OCI-LY1 (cell line): Measurements from ENCODE around the gene TMEM190.
A peak's percentile ranks its signal among the peaks of the same experiment; 100 is the strongest.
"Not testable (repeated sequence)": the region's sequence is repeated elsewhere in the genome, so short reads cannot be mapped to it uniquely, and the experiment has no call there.

Experiments
- H2AFZ ChIP-seq: fragments of 200-600 bp; sonication (generic), shearing (Covaris generic); 2 replicates; pipeline ENCODE4 v1.6.0; 2014; ENCODE audit warnings: antibody characterized with exemption, mild to moderate bottlenecking, low read length
- H3F3A ChIP-seq: fragments of 200-600 bp; sonication (generic), shearing (Covaris generic); 2 replicates; pipeline ENCODE4 v1.6.0; 2014; ENCODE audit warnings: mild to moderate bottlenecking, antibody characterized with exemption, low read length, moderate library complexity; ENCODE audit not compliant: insufficient read depth
- H3K27ac ChIP-seq: fragments of 200-600 bp; sonication (generic); 2 replicates; pipeline ENCODE4 v1.5.1; 2014; ENCODE audit warnings: low read length, mixed run types, mild to moderate bottlenecking, low read depth; ENCODE audit not compliant: poor library complexity, severe bottlenecking
- H3K27me3 ChIP-seq: fragments of 200-600 bp; sonication (generic); 2 replicates; pipeline ENCODE4 v1.6.0; 2014; ENCODE audit warnings: antibody characterized with exemption, mild to moderate bottlenecking, low read length, moderate library complexity; ENCODE audit not compliant: insufficient read depth
- H3K36me3 ChIP-seq: fragments of 200-600 bp; sonication (generic); 2 replicates; pipeline ENCODE4 v1.6.1; 2014; ENCODE audit warnings: mild to moderate bottlenecking, antibody characterized with exemption, low read length, moderate library complexity, mixed read lengths; ENCODE audit not compliant: insufficient read depth
- H3K4me1 ChIP-seq: fragments of 200-600 bp; sonication (generic); 2 replicates; pipeline ENCODE4 v1.5.1; 2014; ENCODE audit warnings: mild to moderate bottlenecking, low read length, moderate library complexity; ENCODE audit not compliant: insufficient read depth, severe bottlenecking
- H3K4me2 ChIP-seq: fragments of 200-600 bp; sonication (generic), shearing (Covaris generic); 2 replicates; pipeline ENCODE4 v1.6.1; 2014; ENCODE audit warnings: low read length
- H3K4me3 ChIP-seq: fragments of 200-600 bp; sonication (generic); 2 replicates; pipeline ENCODE4 v1.5.1; 2014; ENCODE audit warnings: low read length, low read depth, mild to moderate bottlenecking, mixed read lengths; ENCODE audit not compliant: poor library complexity, severe bottlenecking
- H3K79me2 ChIP-seq: fragments of 200-600 bp; shearing (Covaris generic); 2 replicates; pipeline ENCODE4 v1.6.1; 2016; ENCODE audit warnings: mixed run types, low read length, mixed read lengths; ENCODE audit not compliant: insufficient read depth
- H3K9ac ChIP-seq: fragments of 200-600 bp; sonication (generic), shearing (Covaris generic); 2 replicates; pipeline ENCODE4 v1.6.1; 2014; ENCODE audit warnings: mild to moderate bottlenecking, low read length, mixed read lengths
- H3K9me2 ChIP-seq: fragments of 200-600 bp; sonication (generic), shearing (Covaris generic); 2 replicates; pipeline ENCODE4 v1.6.1; 2014; ENCODE audit warnings: low read depth, mild to moderate bottlenecking, low read length, mixed read lengths
- H3K9me3 ChIP-seq: fragments of 200-600 bp; shearing (Covaris generic); 2 replicates; pipeline ENCODE4 v1.6.1; 2014; ENCODE audit warnings: low read length, mixed read lengths
- H4K20me1 ChIP-seq: fragments of 200-600 bp; sonication (generic), shearing (Covaris generic); 2 replicates; pipeline ENCODE4 v1.6.0; 2016; ENCODE audit warnings: mild to moderate bottlenecking, low read length; ENCODE audit not compliant: insufficient read depth
- CTCF ChIP-seq: fragments of 200-600 bp; sonication (generic), shearing (Covaris generic); IDR thresholded peaks from 2 replicates; pipeline ENCODE4 v1.5.1; 2017; ENCODE audit warnings: mild to moderate bottlenecking, antibody characterized with exemption, low read length, moderate library complexity, mixed read lengths
- EZH2 ChIP-seq: fragments of 200-600 bp; sonication (generic), shearing (Covaris generic); IDR thresholded peaks from 2 replicates; pipeline ENCODE4 v1.8.0; 2017; ENCODE audit warnings: borderline replicate concordance, mixed run types, mild to moderate bottlenecking, antibody characterized with exemption, low read length, moderate library complexity, mixed read lengths

TMEM190 gene

GRCh38 chr19:55392820-55393761 lies 16.5 kb downstream of the TMEM190 start:
- Histone ChIP-seq H3K36me3 (peaks cover 30% of the 10 kb centered on the region), H3K4me3 (no peak overlapping the region), H3K9me2 (no peaks in the 10 kb centered on the region), H4K20me1 (no peaks in the 10 kb centered on the region), H2AFZ (no peak overlapping the region), H3K4me2 (no peak overlapping the region), H3K4me1 (peaks cover 14% of the 10 kb centered on the region), H3F3A (no peaks in the 10 kb centered on the region), H3K27ac (no peak overlapping the region), H3K9ac (no peak overlapping the region), H3K27me3 (no peaks in the 10 kb centered on the region), H3K79me2 (no peaks in the 10 kb centered on the region), H3K9me3 (no peaks in the 10 kb centered on the region)
- TF ChIP-seq CTCF, result no peak

DNA sequence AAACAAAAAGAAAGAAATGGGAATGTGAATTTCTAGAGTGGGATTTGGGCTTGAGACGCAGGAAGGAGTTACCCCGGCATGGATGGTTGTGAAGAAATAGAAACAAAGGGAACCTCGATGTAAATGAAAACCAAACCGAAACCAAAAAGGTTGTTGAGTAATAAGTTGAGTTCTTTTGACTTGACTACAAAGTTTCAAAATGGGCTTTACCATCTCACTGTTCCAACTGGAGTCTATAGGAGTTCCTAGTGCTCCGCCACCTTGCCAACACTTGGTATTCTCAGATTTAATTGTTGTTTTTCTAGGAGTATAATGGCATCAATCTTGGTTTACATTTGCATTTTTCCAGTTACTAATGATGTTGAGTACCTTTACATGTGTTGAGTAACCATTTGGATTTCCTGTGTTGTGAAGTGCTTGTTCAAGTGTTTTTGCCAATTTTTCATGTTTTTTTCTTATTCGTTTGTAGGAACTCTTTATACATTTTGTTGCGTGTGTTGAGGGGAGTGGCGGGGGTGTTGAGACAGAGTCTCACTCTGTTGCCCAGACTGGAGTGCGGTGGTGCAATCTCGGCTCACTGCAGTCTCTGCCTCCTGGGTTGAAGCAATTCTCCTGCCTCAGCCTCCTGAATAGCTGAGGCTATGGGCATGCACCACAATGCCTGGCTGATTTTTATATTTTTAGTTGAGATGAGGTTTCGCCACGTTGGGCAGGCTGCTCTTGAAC lies 21.7 kb downstream of the TMEM190 start:
- no peak overlapping the region for H3K27ac ChIP-seq
- H3K9me3 ChIP-seq, result no peaks in the 10 kb centered on the region
- H3K9me2 ChIP-seq, result no peaks in the 10 kb centered on the region
- H3K36me3 ChIP-seq, result peaks cover 29% of the 10 kb centered on the region
- H4K20me1 ChIP-seq, result no peaks in the 10 kb centered on the region
- H2AFZ ChIP-seq, result no peak overlapping the region
- H3K79me2 ChIP-seq, result no peaks in the 10 kb centered on the region
- peaks cover 10% of the 10 kb centered on the region for H3K4me1 ChIP-seq
- H3K9ac ChIP-seq, result no peak overlapping the region
- no peaks in the 10 kb centered on the region for H3K27me3 ChIP-seq
- no peaks in the 10 kb centered on the region for H3F3A ChIP-seq
- 0 out of 2 replicates have a peak overlapping the region, but pooled peaks have one; percentile 11 for H3K4me2 ChIP-seq
- no peak for TF ChIP-seq EZH2
- TF ChIP-seq CTCF, result no peak
- H3K4me3 ChIP-seq, result no peak overlapping the region

GRCh38 chr19:55400281-55401087 lies 23.9 kb downstream of the TMEM190 start:
- no peaks in the 10 kb centered on the region for H3F3A ChIP-seq
- H3K27me3 ChIP-seq, result no peaks in the 10 kb centered on the region
- no peak overlapping the region for H3K9ac ChIP-seq
- H4K20me1 ChIP-seq, result no peaks in the 10 kb centered on the region
- H3K4me2 ChIP-seq, result no peak overlapping the region
- H3K9me2 ChIP-seq, result no peaks in the 10 kb centered on the region
- no peak for TF ChIP-seq CTCF
- TF ChIP-seq EZH2, result no peak
- 0 out of 2 replicates have a peak, but pooled peaks cover 1% of the 10 kb centered on the region for H3K79me2 ChIP-seq
- H2AFZ ChIP-seq, result no peak overlapping the region
- peaks cover 17% of the 10 kb centered on the region for H3K4me1 ChIP-seq
- no peak overlapping the region for H3K27ac ChIP-seq
- no peak overlapping the region for H3K4me3 ChIP-seq
- no peaks in the 10 kb centered on the region for H3K9me3 ChIP-seq
- H3K36me3 ChIP-seq, result peaks cover 46% of the 10 kb centered on the region

GRCh38 chr19:55401390-55401789 lies 24.8 kb downstream of the TMEM190 start:
- not testable (repeated sequence) for H4K20me1 ChIP-seq, H3K27ac ChIP-seq, H3K79me2 ChIP-seq, H3K4me3 ChIP-seq, H3K4me2 ChIP-seq, H2AFZ ChIP-seq, H3F3A ChIP-seq, H3K9me3 ChIP-seq, H3K27me3 ChIP-seq, H3K9me2 ChIP-seq, H3K9ac ChIP-seq
- H3K4me1 ChIP-seq, result peaks cover 26% of the 10 kb centered on the region
- peaks cover 55% of the 10 kb centered on the region for H3K36me3 ChIP-seq
